PC-3 (cell line): Measurements from ENCODE around the gene PRICKLE3. TPM values are rescaled to one million over a fixed set of nuclear protein-coding genes. Genes with fewer than 3 reads are reported as not detected.
"Not testable (repeated sequence)": the region's sequence is repeated elsewhere in the genome, so short reads cannot be mapped to it uniquely, and the experiment has no call there.

Source experiments
- ATAC-seq: fragments of 200-7000 bp; cut with Tn5 transposase; 2 replicates; pipeline ENCODE4 v1.9.1; 2020; ENCODE audit warnings: mild to moderate bottlenecking, moderate library complexity
- BruUV-seq: library from RNA; stranded (reverse); fragments of 400-500 nt; replicated peaks from 2 replicates; lab custom pipeline; 2021; lab: Mats Ljungman, UMichigan
- CTCF ChIA-PET: fragments of 300-600 bp; sonication (Branson Sonifier 250); formaldehyde crosslinking; loops from one replicate; lab custom pipeline; 2022; ENCODE audit warnings: antibody characterized with exemption; lab: Charles Lee
- POLR2A ChIA-PET: fragments of 300-600 bp; sonication (Branson Sonifier 250); formaldehyde crosslinking; loops from one replicate; lab custom pipeline; 2022; ENCODE audit warnings: antibody characterized with exemption; ENCODE audit not compliant: unreplicated experiment; lab: Charles Lee
- DNase-seq: peaks from one replicate; pipeline ENCODE4 v3.0.0-alpha.2; 2015
- H2AFZ ChIP-seq: fragments of 300-600 bp; sonication (generic); 2 replicates; pipeline ENCODE4 v1.6.0; 2016; ENCODE audit warnings: antibody characterized with exemption, low read length
- H3F3A ChIP-seq: fragments of 300-600 bp; sonication (generic); one replicate; pipeline ENCODE4 v1.6.0; 2017; ENCODE audit warnings: antibody characterized with exemption, low read length, control low read depth, mild to moderate bottlenecking; ENCODE audit not compliant: unreplicated experiment
- H3K27ac ChIP-seq: fragments of 300-600 bp; sonication (generic); 2 replicates; pipeline ENCODE4 v1.5.1; 2016; ENCODE audit warnings: mild to moderate bottlenecking, low read length
- H3K27me3 ChIP-seq: fragments of 300-600 bp; sonication (generic); 2 replicates; pipeline ENCODE4 v1.6.1; 2016; ENCODE audit warnings: low read length, mixed read lengths
- H3K36me3 ChIP-seq: fragments of 300-600 bp; sonication (generic); 2 replicates; pipeline ENCODE4 v1.6.1; 2016; ENCODE audit warnings: low read depth, mixed run types, low read length, mixed read lengths
- H3K4me1 ChIP-seq: fragments of 300-600 bp; sonication (generic); 2 replicates; pipeline ENCODE4 v1.5.1; 2016; ENCODE audit warnings: low read length; ENCODE audit not compliant: insufficient read depth
- H3K4me2 ChIP-seq: fragments of 300-600 bp; sonication (generic); 2 replicates; pipeline ENCODE4 v1.6.0; 2016; ENCODE audit warnings: low read length
- H3K4me3 ChIP-seq: fragments of 300-600 bp; sonication (generic); 2 replicates; pipeline ENCODE4 v1.5.1; 2016; ENCODE audit warnings: mild to moderate bottlenecking, low read length, mixed read lengths
- H3K79me2 ChIP-seq: fragments of 300-600 bp; sonication (generic); 2 replicates; pipeline ENCODE4 v1.6.1; 2017; ENCODE audit warnings: low read length, mixed read lengths
- H3K9ac ChIP-seq: fragments of 300-600 bp; sonication (generic); 2 replicates; pipeline ENCODE4 v1.6.0; 2016; ENCODE audit warnings: mild to moderate bottlenecking, low read length
- H3K9me2 ChIP-seq: fragments of 300-600 bp; sonication (generic); replicated peaks from 2 replicates; pipeline ENCODE4 v1.6.1; 2016; ENCODE audit warnings: mixed run types, low read length, mixed read lengths
- H3K9me3 ChIP-seq: fragments of 300-600 bp; sonication (generic); 2 replicates; pipeline ENCODE4 v1.6.1; 2016; ENCODE audit warnings: low read length, mixed read lengths
- H4K20me1 ChIP-seq: fragments of 300-600 bp; sonication (generic); 2 replicates; pipeline ENCODE4 v1.6.1; 2016; ENCODE audit warnings: low read length, mixed read lengths
- CTCF ChIP-seq: fragments of 300-600 bp; sonication (generic); conservative IDR thresholded peaks from 2 replicates; pipeline ENCODE4 v1.5.1; 2017; ENCODE audit warnings: antibody characterized with exemption, low read depth, mild to moderate bottlenecking, low read length
- EZH2 ChIP-seq: fragments of 300-600 bp; sonication (generic); IDR thresholded peaks from one replicate; pipeline ENCODE4 v1.6.1; 2017; ENCODE audit warnings: antibody characterized with exemption, mild to moderate bottlenecking, low read length; ENCODE audit not compliant: unreplicated experiment
- EZH2phosphoT487 ChIP-seq: fragments of 300-600 bp; sonication (generic); IDR thresholded peaks from 2 replicates; pipeline ENCODE4 v1.6.1; 2018; ENCODE audit warnings: mild to moderate bottlenecking, antibody characterized with exemption, low read length, borderline replicate concordance
- intact Hi-C: fragments of 100-400 bp; cut with micrococcal nuclease; formaldehyde crosslinking; loops from 2 replicates; pipeline ENCODE4 v1.9.0; 2023
- total RNA-seq: library from RNA; depleted of rRNA; stranded (reverse); fragments of >200 nt; gene quantifications from 2 replicates; pipeline ENCODE4 v1.2.3, GENCODE V29; 2014

Gene PRICKLE3
- total RNA-seq, 1 experiment from 2014 or later: 16.5 TPM

GRCh38 chrX:49175435-49176274, 10.5 kb downstream of the PRICKLE3 start:
- peaks cover 8% of the 10 kb centered on the region; the same call in 1 of the 2 replicates for H3K4me1 ChIP-seq
- no peak for TF ChIP-seq CTCF
- no peak for TF ChIP-seq EZH2phosphoT487
- TF ChIP-seq EZH2: no peak
- H3K9me2 ChIP-seq: no peaks in the 10 kb centered on the region
- H3K9me3 ChIP-seq: no peaks in the 10 kb centered on the region
- intact Hi-C loops: no loop called here
- H3K36me3 ChIP-seq: peaks cover 12% of the 10 kb centered on the region
- H3K79me2 ChIP-seq: peaks cover 28% of the 10 kb centered on the region
- H4K20me1 ChIP-seq: peaks cover 10% of the 10 kb centered on the region
- H2AFZ ChIP-seq: no peak overlapping the region
- no peaks in the 10 kb centered on the region for H3F3A ChIP-seq
- ATAC-seq (no peak), DNase-seq (no peak)
- ChIA-PET CTCF (no interaction called here), POLR2A (no interaction called here)
- no peak overlapping the region for H3K4me2 ChIP-seq
- no peak overlapping the region for H3K27ac ChIP-seq
- H3K9ac ChIP-seq: no peak overlapping the region
- no TSS peak for BruUV-seq
- H3K4me3 ChIP-seq: no peak overlapping the region
- no peaks in the 10 kb centered on the region for H3K27me3 ChIP-seq

GRCh38 chrX:49174723-49175122, 11.4 kb downstream of the PRICKLE3 start:
- H3K9me2 ChIP-seq: no peaks in the 10 kb centered on the region
- DNase-seq (no peak), ATAC-seq (no peak)
- H3K27me3 ChIP-seq: no peaks in the 10 kb centered on the region
- H3K4me1 ChIP-seq: peaks cover 8% of the 10 kb centered on the region; the same call in 1 of the 2 replicates
- no peaks in the 10 kb centered on the region for H3K9me3 ChIP-seq
- ChIA-PET CTCF (no interaction called here), POLR2A (no interaction called here)
- no peak overlapping the region for H3K27ac ChIP-seq
- no peak for TF ChIP-seq EZH2
- no peak for TF ChIP-seq EZH2phosphoT487
- TF ChIP-seq CTCF: no peak
- H3K79me2 ChIP-seq: peaks cover 28% of the 10 kb centered on the region
- H3F3A ChIP-seq: no peaks in the 10 kb centered on the region
- H3K4me3 ChIP-seq: no peak overlapping the region
- H3K36me3 ChIP-seq: peaks cover 12% of the 10 kb centered on the region
- intact Hi-C loops: no loop called here
- no peak overlapping the region for H3K9ac ChIP-seq
- no peak overlapping the region for H3K4me2 ChIP-seq
- H4K20me1 ChIP-seq: peaks cover 10% of the 10 kb centered on the region
- no peak overlapping the region for H2AFZ ChIP-seq
- BruUV-seq: TSS peak; percentile 59

GRCh38 chrX:49173544-49173943, 12.6 kb downstream of the PRICKLE3 start:
- Histone ChIP-seq H3K4me3 (peak overlapping the region; percentile 78; the same call in 1 of the 2 replicates), H3K4me2 (peak overlapping the region; percentile 91), H3K79me2 (peaks cover 28% of the 10 kb centered on the region)
- ATAC-seq, H3K27ac ChIP-seq, H4K20me1 ChIP-seq, H3K36me3 ChIP-seq, intact Hi-C loops, BruUV-seq, H3K4me1 ChIP-seq, H2AFZ ChIP-seq, H3K9me3 ChIP-seq, H3K9me2 ChIP-seq, H3F3A ChIP-seq, H3K9ac ChIP-seq, DNase-seq, H3K27me3 ChIP-seq, CTCF ChIA-PET, POLR2A ChIA-PET: not testable (repeated sequence)
